Activated naive CD4-positive, alpha-beta T cell treated with anti-CD3 and anti-CD28 coated beads for 36 hours (primary cell): ENCODE measurements around the gene RHBG. TPM values are rescaled to one million over a fixed set of nuclear protein-coding genes. Genes with fewer than 3 reads are reported as not detected.
"Not testable (repeated sequence)": the region's sequence is repeated elsewhere in the genome, so short reads cannot be mapped to it uniquely, and the experiment has no call there.

Experiments
- CTCF ChIA-PET: fragments of 350-600 bp; sonication (Branson Sonifier 250); formaldehyde crosslinking; loops from one replicate; lab custom pipeline; 2021; ENCODE audit warnings: antibody characterized with exemption; lab: Charles Lee
- DNase-seq: peaks from one replicate; pipeline ENCODE4 v3.0.0-alpha.2; 2020
- H3K27ac Mint-ChIP-seq: one replicate; pipeline ENCODE4 v1.8.0; 2021; ENCODE audit warnings: mild to moderate bottlenecking, mixed read lengths
- H3K27me3 Mint-ChIP-seq: one replicate; pipeline ENCODE4 v1.8.0; 2021; ENCODE audit warnings: low read depth, mixed read lengths
- H3K36me3 Mint-ChIP-seq: one replicate; pipeline ENCODE4 v1.8.0; 2021; ENCODE audit warnings: low read depth, mixed read lengths
- H3K4me1 Mint-ChIP-seq: one replicate; pipeline ENCODE4 v1.8.0; 2021; ENCODE audit warnings: low read depth, mixed read lengths
- H3K4me3 Mint-ChIP-seq: one replicate; pipeline ENCODE4 v1.8.0; 2021; ENCODE audit warnings: mild to moderate bottlenecking, moderate library complexity, mixed read lengths
- H3K9me3 Mint-ChIP-seq: one replicate; pipeline ENCODE4 v1.8.0; 2021; ENCODE audit warnings: mixed read lengths
- intact Hi-C: fragments of 100-400 bp; cut with micrococcal nuclease; formaldehyde crosslinking; loops from one replicate; pipeline ENCODE4 v1.15.1; 2023
- total RNA-seq, 2 experiments: library from RNA; stranded (reverse); gene quantifications; one replicate each; pipeline ENCODE4 v1.2.3, GENCODE V29; 2021

RHBG gene
- total RNA-seq, 2 experiments from 2014 or later, result not detected

DNA sequence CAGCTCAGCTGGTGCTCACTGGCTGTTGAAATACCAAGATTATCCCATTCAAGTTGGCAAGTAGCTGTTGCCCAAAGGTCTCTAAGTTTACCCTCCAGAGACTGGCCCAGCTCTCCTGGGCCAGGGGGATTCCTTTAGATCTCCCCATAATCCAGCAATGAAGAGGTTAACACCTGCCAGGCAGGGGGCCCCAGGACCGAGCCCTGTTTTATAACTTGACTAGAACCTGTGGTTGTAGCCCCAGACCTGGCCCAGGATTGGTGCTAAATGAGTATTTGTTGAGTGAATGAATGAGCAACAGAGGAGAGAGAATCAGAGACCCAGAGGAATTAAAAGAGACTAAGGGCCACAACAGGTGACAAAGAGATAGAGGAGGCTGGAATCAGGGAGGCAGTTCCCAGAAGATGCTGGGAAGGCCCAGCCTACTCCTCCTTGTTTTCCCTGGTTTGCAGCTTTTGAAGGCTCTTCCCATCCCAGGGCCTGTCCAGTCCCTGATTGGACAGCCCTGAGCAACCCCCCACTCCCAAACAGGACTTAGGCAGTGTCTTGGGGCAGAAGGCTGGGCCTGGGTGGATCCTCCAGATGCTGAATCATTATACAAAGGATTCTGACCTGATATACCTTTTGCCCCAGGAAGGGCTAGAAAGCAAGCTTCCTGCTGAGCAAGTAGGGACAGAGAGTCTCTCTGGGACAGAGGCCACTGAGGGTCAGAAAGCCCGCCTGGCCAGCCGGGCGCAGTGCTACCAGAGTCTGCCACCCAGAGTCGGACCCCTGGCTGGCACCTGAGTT is 2.4 kb upstream of the RHBG start:
- H3K9me3 Mint-ChIP-seq, result no peaks in the 10 kb centered on the region
- H3K4me1 Mint-ChIP-seq, result peaks cover 4% of the 10 kb centered on the region
- intact Hi-C loops, result no loop called here
- H3K36me3 Mint-ChIP-seq, result no peaks in the 10 kb centered on the region
- DNase-seq, result no peak
- no peak overlapping the region for H3K4me3 Mint-ChIP-seq
- no peak overlapping the region for H3K27ac Mint-ChIP-seq
- CTCF ChIA-PET, result interaction anchor here (1.1 kb wide), 1 partner anchor 10 kb away, joined by 3 read pairs; no protein-coding TSS in a partner anchor
- peaks cover 26% of the 10 kb centered on the region for H3K27me3 Mint-ChIP-seq

DNA sequence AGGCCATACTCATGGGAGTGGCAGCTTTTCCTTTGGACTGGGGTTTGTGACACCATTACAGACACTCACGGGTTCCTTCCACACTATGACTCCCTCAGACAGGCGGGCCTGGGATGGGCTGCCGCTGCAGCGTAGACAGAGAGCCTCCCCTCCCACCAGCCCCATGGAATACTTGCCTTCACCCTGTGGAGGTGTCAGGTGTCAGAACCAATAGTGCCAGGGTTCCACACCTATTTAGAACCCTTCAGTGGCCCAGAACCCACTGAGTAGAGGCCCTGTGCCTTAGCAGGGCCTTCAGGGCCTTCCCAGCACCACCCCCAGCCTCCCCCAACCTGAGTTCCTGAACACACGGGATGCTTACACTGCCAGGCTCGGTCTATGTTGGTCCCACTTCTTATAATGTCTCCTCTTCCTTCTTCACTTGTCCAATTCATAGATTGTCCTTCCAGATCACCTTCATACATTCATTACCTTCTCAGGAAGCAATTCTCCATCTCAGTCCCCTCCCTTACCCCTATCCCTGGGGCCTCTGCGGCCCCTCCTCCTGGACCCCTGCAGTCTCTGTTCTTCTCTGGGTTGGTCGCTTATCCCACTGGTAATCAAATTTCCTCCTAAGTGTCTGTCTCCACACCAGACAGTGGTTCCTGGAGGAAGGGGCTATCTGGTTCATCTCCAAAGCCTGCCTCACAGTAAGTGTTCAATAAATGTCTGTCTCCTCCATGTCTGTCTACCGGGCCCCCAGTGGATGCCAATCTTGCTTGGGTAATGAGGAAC is 1.4 kb upstream of the RHBG start:
- Mint-ChIP-seq H3K4me1 (peaks cover 4% of the 10 kb centered on the region), H3K9me3 (no peaks in the 10 kb centered on the region)
- CTCF ChIA-PET, result no interaction called here

DNA sequence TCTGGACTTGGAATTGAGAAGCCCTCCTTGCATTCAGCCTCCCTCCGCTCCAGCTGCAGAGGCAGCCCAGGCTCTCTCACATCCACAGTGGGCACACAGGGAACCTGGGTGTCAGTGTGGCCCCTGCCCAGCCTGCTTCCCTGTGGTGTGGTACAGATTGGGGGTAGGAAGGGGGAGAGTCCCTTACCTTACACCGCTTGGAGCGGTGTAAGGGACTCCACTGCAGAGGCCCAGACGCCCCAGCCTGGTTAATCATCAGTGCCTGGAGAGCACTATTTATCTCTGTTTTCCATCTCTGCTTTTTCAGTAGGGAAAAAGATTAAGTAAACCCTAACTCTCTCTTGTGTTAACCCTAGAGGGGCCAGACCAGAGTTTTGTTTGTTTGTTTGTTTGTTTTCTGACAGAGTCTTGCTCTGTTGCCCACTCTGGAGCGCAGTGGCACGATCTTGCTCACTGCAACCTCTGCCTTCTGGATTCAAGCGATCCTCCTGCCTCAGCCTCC is 803 bp upstream of the RHBG start:
- peaks cover 30% of the 10 kb centered on the region for H3K27me3 Mint-ChIP-seq

More for the DNA sequence above, 1.4 kb upstream of the RHBG start:
- Mint-ChIP-seq H3K4me3 (no peak overlapping the region), H3K27ac (no peak overlapping the region), H3K36me3 (no peaks in the 10 kb centered on the region), H3K27me3 (peaks cover 30% of the 10 kb centered on the region)
- DNase-seq, result no peak
- intact Hi-C loops, result no loop called here

DNA sequence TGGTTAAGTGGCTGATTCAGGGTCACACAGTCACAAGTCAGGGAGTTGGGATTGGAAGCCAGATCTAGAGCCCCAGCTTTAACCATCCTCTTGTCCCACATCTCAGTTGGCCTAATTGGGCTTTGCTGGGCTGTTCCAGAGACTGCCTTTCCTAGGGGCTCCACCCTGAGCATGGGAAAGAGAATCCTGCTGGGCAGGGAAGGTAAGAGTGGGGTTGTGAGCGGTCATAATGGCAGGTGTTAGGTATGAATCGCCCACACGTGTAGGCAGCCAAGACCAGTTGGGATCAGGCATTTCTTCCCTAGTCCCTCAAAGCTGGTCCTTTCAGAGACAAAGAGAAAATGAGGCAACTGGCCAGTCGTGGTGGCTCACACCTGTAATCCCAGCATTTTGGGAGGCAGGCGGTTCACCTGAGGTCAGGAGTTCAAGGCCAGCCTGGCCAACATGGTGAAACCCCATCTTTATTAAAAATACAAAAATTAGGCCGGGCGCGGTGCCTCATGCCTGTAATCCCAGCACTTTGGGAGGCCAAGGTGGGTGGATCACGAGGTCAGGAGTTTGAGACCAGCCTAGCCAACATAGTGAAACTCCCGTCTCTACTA is 775 bp downstream of the RHBG start:
- H3K27ac Mint-ChIP-seq, H3K36me3 Mint-ChIP-seq, H3K4me3 Mint-ChIP-seq, intact Hi-C loops, H3K9me3 Mint-ChIP-seq, DNase-seq, H3K4me1 Mint-ChIP-seq: not testable (repeated sequence)
- H3K27me3 Mint-ChIP-seq, result peaks cover 26% of the 10 kb centered on the region
- CTCF ChIA-PET, result interaction anchor here (1.9 kb wide), 1 partner anchor 16 kb away, joined by 10 read pairs; no protein-coding TSS in a partner anchor

More for the DNA sequence above, 803 bp upstream of the RHBG start:
- no peak overlapping the region for H3K4me3 Mint-ChIP-seq
- no peaks in the 10 kb centered on the region for H3K36me3 Mint-ChIP-seq
- no peak overlapping the region for H3K27ac Mint-ChIP-seq
- peaks cover 4% of the 10 kb centered on the region for H3K4me1 Mint-ChIP-seq
- DNase-seq, result no peak
- CTCF ChIA-PET, result no interaction called here
- no peaks in the 10 kb centered on the region for H3K9me3 Mint-ChIP-seq
- intact Hi-C loops, result no loop called here

DNA sequence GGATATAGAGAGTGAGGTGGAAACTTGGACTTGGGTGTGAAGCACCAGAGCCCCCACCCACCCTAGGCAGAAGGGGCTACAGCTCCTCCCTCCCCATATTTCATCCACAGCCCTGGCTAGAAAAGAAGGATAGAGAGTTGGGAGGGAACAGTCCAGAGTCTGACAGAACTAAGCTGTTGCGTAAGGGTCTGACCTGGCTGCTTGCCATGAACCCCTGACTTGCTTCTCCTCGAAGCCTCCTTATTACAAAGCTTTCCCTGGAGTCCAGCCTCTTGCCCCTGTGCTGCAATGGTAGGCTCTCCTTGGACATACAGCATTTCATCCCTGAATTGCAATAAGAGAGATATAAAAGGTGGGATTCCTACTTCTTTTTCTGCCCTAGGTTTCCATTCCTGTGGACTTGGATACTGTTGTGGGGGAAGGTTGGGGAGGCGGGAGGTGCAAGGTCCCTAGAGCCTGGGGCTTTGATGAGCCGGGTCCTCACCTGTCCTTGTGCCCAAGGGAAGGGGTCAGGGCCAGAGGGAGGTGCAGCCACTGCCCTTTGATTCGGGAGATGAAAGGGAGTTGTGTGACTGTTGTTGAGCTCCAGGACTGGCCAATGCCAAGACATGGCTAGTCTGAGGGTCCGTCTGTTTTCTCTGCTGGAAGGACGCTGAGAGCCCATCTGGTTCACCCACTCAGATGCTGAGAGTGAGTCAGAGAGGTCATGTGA is 2.7 kb downstream of the RHBG start:
- H3K9me3 Mint-ChIP-seq, result no peaks in the 10 kb centered on the region
- intact Hi-C loops, result no loop called here
- no peak overlapping the region for H3K4me3 Mint-ChIP-seq
- H3K4me1 Mint-ChIP-seq, result peaks cover 4% of the 10 kb centered on the region
- H3K27ac Mint-ChIP-seq, result no peak overlapping the region
- CTCF ChIA-PET, result interaction anchor here (0.9 to 1.9 kb wide), 5 partner anchors 12 to 237 kb away, joined by 3 to 10 read pairs (median 4); no protein-coding TSS in a partner anchor
- H3K36me3 Mint-ChIP-seq, result no peaks in the 10 kb centered on the region
- DNase-seq, result no peak
- peaks cover 19% of the 10 kb centered on the region for H3K27me3 Mint-ChIP-seq

DNA sequence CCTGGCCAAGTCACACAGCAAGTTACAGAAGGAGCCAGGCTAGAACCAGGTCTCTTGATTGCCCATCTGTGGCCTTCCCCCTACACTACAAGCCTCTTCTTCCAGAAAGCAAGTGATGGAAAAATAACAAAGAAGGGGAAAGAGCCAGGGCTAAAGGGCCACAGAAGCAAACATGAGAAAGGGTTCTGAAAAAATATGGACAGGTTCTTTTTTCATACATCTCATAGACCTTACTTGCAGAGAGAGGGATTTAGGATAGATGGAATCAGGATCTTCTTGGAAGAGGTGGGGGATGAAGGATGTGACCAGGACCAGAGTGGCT is 3.2 kb downstream of the RHBG start:
- Mint-ChIP-seq H3K4me1 (peaks cover 4% of the 10 kb centered on the region), H3K9me3 (no peaks in the 10 kb centered on the region), H3K27me3 (peaks cover 19% of the 10 kb centered on the region), H3K36me3 (no peaks in the 10 kb centered on the region), H3K4me3 (no peak overlapping the region), H3K27ac (no peak overlapping the region)
- DNase-seq, result no peak
- CTCF ChIA-PET, result interaction anchor here (0.9 to 1.2 kb wide), 3 partner anchors 13 to 318 kb away, joined by 3 to 8 read pairs (median 3); no protein-coding TSS in a partner anchor
- intact Hi-C loops, result no loop called here

DNA sequence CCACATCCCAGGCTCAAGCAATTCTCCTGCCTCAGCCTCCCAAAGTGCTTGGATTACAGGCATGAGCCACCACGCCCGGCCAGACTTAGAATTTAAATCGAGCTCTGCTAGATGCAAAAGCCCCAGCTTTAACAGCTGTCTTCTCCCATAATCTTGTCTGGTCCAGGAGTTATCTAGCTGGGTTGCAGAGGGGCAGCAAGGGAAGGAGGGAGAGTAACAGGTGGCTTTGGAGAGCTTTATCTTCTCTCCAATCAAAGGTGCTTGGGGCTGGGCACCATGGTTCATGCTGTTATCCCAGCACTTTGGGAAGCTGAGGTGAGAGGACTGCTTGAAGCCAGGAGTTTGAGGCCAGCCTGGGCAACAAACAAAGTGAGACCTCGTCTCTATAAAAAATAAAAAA is 3.9 kb downstream of the RHBG start:
- CTCF ChIA-PET, result interaction anchor here (0.9 to 1.2 kb wide), 3 partner anchors 10 to 317 kb away, joined by 3 to 4 read pairs (median 3); no protein-coding TSS in a partner anchor
- Mint-ChIP-seq H3K9me3 (no peaks in the 10 kb centered on the region), H3K27ac (no peak overlapping the region), H3K4me3 (no peak overlapping the region), H3K27me3 (peaks cover 17% of the 10 kb centered on the region), H3K4me1 (peaks cover 4% of the 10 kb centered on the region), H3K36me3 (no peaks in the 10 kb centered on the region)
- intact Hi-C loops, result no loop called here
- DNase-seq, result no peak

DNA sequence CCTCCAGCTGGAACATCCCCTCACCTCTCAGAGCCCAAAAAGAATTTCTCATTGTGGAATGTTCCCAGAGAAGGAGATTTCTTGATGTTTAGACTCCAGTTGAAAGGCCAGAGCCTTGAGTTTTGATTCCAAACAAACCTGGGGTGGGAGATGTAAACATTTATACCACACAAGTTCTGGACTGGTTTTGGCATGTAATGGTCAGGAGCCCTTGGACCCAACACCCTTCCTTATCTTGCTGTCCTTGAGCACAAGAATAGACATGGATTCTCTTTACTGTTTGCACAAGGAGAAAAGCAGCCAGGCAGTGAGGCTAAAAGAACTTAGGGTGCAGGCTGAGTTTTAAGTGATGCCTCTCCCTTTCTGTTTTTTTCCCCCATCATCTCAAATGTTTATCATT is 4.5 kb downstream of the RHBG start:
- Mint-ChIP-seq H3K27me3 (peaks cover 13% of the 10 kb centered on the region), H3K36me3 (no peaks in the 10 kb centered on the region), H3K9me3 (no peaks in the 10 kb centered on the region), H3K27ac (no peak overlapping the region), H3K4me3 (no peak overlapping the region), H3K4me1 (peaks cover 4% of the 10 kb centered on the region)
- CTCF ChIA-PET, result interaction anchor here (1.2 to 4.7 kb wide), 3 partner anchors 9 to 73 kb away, joined by 4 to 36 read pairs (median 9); no protein-coding TSS in a partner anchor
- DNase-seq, result no peak
- intact Hi-C loops, result no loop called here

DNA sequence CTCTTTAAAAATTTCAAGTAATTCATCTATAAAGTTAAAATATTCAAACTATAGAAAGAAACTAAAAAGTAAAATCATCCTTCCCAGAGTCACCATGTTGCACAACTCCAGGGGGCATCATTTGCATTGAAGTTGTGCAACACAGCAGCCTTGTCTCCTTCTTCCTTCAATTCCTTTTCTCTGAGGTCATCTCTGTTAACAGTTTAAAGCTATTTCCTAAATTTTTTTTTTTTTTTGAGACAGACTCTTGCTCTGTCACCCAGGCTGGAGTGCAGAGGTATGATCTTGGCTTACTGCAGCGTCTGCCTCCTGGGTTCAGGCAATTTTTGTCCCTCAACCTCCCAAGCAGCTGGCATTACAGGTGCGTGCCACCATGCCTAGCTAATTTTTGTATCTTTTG is 7.1 kb downstream of the RHBG start:
- peaks cover 5% of the 10 kb centered on the region for H3K27me3 Mint-ChIP-seq

DNA sequence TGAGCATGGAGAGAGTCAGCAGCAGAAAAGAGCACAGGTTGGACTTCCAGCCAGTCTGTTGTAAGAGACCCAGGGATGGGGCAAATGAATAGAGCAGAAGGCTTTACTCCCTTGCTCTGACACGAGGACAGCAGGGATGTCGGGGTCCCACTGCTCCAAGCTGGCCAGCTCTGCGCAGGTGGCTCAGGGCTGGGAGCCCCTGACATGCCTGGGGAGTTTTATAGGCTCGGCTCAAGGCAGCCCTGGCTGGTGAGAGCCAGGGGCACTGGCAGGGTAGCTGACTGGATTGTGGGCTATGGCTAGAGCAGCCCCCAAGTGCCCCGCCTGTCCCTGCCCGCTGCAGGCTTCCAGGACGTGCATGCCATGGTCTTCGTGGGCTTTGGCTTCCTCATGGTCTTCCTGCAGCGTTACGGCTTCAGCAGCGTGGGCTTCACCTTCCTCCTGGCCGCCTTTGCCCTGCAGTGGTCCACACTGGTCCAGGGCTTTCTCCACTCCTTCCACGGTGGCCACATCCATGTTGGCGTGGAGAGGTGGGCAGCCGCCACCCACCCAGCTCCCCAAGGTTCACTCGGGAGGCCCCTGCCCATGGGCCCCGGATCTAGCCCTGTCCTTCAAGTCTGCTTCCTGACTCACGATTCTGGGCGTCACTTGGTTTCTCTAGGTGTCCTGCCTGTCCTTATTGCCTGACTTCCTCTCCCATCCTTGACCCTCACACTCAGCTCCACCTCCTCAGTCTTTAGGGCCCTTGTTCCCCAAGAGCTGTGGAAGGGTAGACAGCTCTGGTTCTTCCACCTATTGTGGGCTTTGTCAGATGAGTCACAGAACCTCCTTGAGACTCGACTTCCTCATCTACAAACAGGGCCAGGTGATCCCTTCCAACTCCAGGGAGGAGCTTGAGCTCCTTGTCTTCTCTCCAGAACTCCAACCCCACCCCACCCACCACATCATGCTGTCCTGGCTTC is 8.2 kb downstream of the RHBG start:
- Mint-ChIP-seq H3K4me1 (no peaks in the 10 kb centered on the region), H3K36me3 (no peaks in the 10 kb centered on the region), H3K27ac (no peak overlapping the region), H3K4me3 (no peak overlapping the region), H3K9me3 (no peaks in the 10 kb centered on the region), H3K27me3 (peaks cover 4% of the 10 kb centered on the region)
- CTCF ChIA-PET, result interaction anchor here (0.7 to 4.7 kb wide), 5 partner anchors 8 to 236 kb away, joined by 3 to 36 read pairs (median 3); no protein-coding TSS in a partner anchor
- DNase-seq, result no peak
- intact Hi-C loops, result no loop called here

More for the DNA sequence above, 7.1 kb downstream of the RHBG start:
- DNase-seq, result no peak
- intact Hi-C loops, result no loop called here
- H3K36me3 Mint-ChIP-seq, result no peaks in the 10 kb centered on the region
- no peak overlapping the region for H3K4me3 Mint-ChIP-seq
- CTCF ChIA-PET, result interaction anchor here (0.6 to 4.7 kb wide), 4 partner anchors 10 to 252 kb away, joined by 3 to 36 read pairs (median 4); no protein-coding TSS in a partner anchor
- H3K9me3 Mint-ChIP-seq, result no peaks in the 10 kb centered on the region
- H3K4me1 Mint-ChIP-seq, result no peaks in the 10 kb centered on the region
- no peak overlapping the region for H3K27ac Mint-ChIP-seq

DNA sequence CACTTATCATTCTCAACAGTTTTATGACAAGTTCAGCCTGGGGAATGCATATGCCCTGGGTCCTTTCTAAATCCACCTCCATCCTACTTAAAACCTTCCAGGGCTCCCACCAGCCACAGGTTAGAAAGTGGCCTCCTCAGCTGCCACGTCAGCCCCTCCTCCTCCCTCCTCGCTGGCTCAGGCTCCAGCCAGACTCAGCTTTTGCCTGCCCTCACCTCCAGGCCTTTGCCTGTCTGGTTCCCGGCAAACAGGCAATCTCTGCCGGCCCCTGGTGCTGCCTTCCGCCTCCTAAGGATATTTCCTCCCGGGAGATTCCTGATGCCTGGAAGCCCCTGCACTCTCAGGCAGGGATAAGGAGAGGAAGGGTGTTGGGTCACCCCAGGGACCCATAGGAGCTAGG is 9.5 kb downstream of the RHBG start:
- no peaks in the 10 kb centered on the region for H3K27me3 Mint-ChIP-seq
- H3K4me1 Mint-ChIP-seq, result no peaks in the 10 kb centered on the region
- DNase-seq, result no peak
- no peaks in the 10 kb centered on the region for H3K9me3 Mint-ChIP-seq
- CTCF ChIA-PET, result interaction anchor here (2.3 kb wide), 1 partner anchor 67 kb away, joined by 10 read pairs; no protein-coding TSS in a partner anchor
- no peak overlapping the region for H3K27ac Mint-ChIP-seq
- H3K36me3 Mint-ChIP-seq, result no peaks in the 10 kb centered on the region
- H3K4me3 Mint-ChIP-seq, result no peak overlapping the region
- intact Hi-C loops, result no loop called here
